Measurements from ENCODE around the gene SCP2D1. TPM values are rescaled to one million over a fixed set of nuclear protein-coding genes. Genes with fewer than 3 reads are reported as not detected.
A peak's percentile ranks its signal among the peaks of the same experiment; 100 is the strongest.

The SCP2D1 gene
- total and polyA plus RNA-seq, 9 of the 15 experiments (the other 6 are each of a cell fraction or from before 2014, with no cell fraction given): not detected

DNA sequence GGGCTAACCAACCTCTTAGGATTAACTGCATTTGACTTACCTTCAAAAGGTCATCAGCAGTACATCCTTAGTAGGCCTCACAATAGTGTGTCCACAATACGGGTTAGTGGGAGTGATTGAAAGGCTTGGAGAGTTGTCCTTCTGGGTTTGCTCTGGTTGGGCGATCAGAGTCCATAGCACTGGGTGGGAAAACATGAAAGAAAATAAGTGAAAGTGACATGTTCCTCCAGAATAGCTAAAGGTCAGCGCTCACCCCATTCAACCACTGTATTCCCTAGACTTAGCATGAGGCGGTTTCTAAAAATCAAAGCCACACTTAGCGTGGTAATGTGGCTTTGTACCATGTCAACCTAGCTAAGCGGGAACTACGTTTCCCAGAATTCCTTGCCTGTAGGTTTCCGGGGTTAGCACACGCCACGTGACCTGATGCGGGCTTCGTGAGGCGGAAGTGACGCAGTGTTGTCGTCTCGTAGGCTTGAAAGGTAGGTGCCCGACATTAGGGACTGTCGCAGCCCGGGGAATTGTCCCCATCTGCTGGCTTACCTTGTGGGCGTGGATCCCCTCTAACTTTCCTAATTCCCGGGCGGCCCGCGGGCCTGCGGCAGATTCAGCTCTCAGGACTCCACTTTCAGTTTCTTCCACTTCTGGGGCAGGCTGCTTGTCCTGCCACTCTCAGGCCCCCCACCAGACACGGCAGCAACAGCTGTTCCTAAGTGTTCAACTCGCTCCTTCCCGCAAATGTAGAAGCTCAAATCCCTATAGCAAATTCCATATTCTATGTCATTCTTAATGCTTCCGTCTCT lies 19.8 kb upstream of the SCP2D1 start (continued):
- TF ChIP-seq ELF2 (CRISPR knock-in tag; IDR thresholded peaks at IDR 0.05) (peak; percentile 70), RAD21 (CRISPR knock-in tag; conservative IDR thresholded peaks at IDR 0.05 in 1 of 2, IDR thresholded peaks at IDR 0.05 in 1 of 2) (peak in 1 of 2 experiments; percentile 42; a peak in 3 of 4 replicates), SUPT5H (IDR thresholded peaks at IDR 0.05) (peak; percentile 62), NR2C1 (IDR thresholded peaks at IDR 0.05) (peak; percentile 95), NR2C1 (tag; IDR thresholded peaks at IDR 0.05) (peak; percentile 97), HCFC1 (IDR thresholded peaks at IDR 0.05; ENCODE audit: low read depth, low read length) (peak; percentile 95), POLR2A (conservative IDR thresholded peaks at IDR 0.05) (peak; percentile 64), RBFOX2 (IDR thresholded peaks at IDR 0.05; ENCODE audit: low read depth, low read length) (peak; percentile 67), PHF8 (IDR thresholded peaks at IDR 0.05; ENCODE audit: borderline replicate concordance, low read length) (peak; percentile 71; the same call in 1 of the 2 replicates), TOE1 (IDR thresholded peaks at IDR 0.05; ENCODE audit: borderline replicate concordance) (peak; percentile 92), TOE1 (CRISPR knock-in tag; IDR thresholded peaks at IDR 0.05; ENCODE audit: borderline replicate concordance, low read depth) (no peak), FOXK2 (conservative IDR thresholded peaks at IDR 0.05 in 1 of 2, IDR thresholded peaks at IDR 0.05 in 1 of 2; ENCODE audit: low read depth in 2 of 2) (peak; percentile 67 to 78), CREB1 (IDR thresholded peaks at IDR 0.05) (peak; percentile 83), CREB1 (CRISPR knock-in tag; IDR thresholded peaks at IDR 0.05) (peak; percentile 89), ZNF143 (CRISPR knock-in tag; IDR thresholded peaks at IDR 0.05) (peak; percentile 89), BHLHE40 (IDR thresholded peaks at IDR 0.05; ENCODE audit: low read length) (peak; percentile 64), JUN (IDR thresholded peaks at IDR 0.05; ENCODE audit: borderline replicate concordance, low read depth, low read length) (0 out of 2 replicates have a peak, but pooled peaks have one; percentile 36), JUN (CRISPR knock-in tag; IDR thresholded peaks at IDR 0.05; ENCODE audit: borderline replicate concordance) (no peak), GABPB1 (CRISPR knock-in tag; IDR thresholded peaks at IDR 0.05) (peak; percentile 96), MBD2 (IDR thresholded peaks at IDR 0.05; ENCODE audit: borderline replicate concordance, low read depth) (peak; percentile 63; the same call in 1 of the 2 replicates), RFX7 (CRISPR knock-in tag; IDR thresholded peaks at IDR 0.05) (no peak)
- TF ChIP-seq, protein P1, sequence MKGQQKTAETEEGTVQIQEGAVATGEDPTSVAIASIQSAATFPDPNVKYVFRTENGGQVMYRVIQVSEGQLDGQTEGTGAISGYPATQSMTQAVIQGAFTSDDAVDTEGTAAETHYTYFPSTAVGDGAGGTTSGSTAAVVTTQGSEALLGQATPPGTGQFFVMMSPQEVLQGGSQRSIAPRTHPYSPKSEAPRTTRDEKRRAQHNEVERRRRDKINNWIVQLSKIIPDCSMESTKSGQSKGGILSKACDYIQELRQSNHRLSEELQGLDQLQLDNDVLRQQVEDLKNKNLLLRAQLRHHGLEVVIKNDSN (CRISPR knock-in tag; IDR thresholded peaks at IDR 0.05): peak; percentile 98
- TF ChIP-seq, protein P2, sequence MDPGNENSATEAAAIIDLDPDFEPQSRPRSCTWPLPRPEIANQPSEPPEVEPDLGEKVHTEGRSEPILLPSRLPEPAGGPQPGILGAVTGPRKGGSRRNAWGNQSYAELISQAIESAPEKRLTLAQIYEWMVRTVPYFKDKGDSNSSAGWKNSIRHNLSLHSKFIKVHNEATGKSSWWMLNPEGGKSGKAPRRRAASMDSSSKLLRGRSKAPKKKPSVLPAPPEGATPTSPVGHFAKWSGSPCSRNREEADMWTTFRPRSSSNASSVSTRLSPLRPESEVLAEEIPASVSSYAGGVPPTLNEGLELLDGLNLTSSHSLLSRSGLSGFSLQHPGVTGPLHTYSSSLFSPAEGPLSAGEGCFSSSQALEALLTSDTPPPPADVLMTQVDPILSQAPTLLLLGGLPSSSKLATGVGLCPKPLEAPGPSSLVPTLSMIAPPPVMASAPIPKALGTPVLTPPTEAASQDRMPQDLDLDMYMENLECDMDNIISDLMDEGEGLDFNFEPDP (CRISPR knock-in tag; IDR thresholded peaks at IDR 0.05): no peak
- TF ChIP-seq, protein P3, sequence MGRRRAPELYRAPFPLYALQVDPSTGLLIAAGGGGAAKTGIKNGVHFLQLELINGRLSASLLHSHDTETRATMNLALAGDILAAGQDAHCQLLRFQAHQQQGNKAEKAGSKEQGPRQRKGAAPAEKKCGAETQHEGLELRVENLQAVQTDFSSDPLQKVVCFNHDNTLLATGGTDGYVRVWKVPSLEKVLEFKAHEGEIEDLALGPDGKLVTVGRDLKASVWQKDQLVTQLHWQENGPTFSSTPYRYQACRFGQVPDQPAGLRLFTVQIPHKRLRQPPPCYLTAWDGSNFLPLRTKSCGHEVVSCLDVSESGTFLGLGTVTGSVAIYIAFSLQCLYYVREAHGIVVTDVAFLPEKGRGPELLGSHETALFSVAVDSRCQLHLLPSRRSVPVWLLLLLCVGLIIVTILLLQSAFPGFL (CRISPR knock-in tag; IDR thresholded peaks at IDR 0.05): no peak
- TF ChIP-seq, protein P4, sequence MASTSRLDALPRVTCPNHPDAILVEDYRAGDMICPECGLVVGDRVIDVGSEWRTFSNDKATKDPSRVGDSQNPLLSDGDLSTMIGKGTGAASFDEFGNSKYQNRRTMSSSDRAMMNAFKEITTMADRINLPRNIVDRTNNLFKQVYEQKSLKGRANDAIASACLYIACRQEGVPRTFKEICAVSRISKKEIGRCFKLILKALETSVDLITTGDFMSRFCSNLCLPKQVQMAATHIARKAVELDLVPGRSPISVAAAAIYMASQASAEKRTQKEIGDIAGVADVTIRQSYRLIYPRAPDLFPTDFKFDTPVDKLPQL (IDR thresholded peaks at IDR 0.05; ENCODE audit: extremely low read depth, insufficient read length): no peak

Measured in K562 (cell line).